ENCODE measurements around the gene INHBB.

The INHBB gene

GRCh38 chr2:120353931-120354330 is 8.0 kb downstream of the INHBB start:
- DNase-seq (ENCODE audit: low read depth): no peak
- no peak overlapping the region for H3K4me3 ChIP-seq (ENCODE audit: control insufficient read depth, low read depth, low read length)
- TF ChIP-seq, protein P1, sequence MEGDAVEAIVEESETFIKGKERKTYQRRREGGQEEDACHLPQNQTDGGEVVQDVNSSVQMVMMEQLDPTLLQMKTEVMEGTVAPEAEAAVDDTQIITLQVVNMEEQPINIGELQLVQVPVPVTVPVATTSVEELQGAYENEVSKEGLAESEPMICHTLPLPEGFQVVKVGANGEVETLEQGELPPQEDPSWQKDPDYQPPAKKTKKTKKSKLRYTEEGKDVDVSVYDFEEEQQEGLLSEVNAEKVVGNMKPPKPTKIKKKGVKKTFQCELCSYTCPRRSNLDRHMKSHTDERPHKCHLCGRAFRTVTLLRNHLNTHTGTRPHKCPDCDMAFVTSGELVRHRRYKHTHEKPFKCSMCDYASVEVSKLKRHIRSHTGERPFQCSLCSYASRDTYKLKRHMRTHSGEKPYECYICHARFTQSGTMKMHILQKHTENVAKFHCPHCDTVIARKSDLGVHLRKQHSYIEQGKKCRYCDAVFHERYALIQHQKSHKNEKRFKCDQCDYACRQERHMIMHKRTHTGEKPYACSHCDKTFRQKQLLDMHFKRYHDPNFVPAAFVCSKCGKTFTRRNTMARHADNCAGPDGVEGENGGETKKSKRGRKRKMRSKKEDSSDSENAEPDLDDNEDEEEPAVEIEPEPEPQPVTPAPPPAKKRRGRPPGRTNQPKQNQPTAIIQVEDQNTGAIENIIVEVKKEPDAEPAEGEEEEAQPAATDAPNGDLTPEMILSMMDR (IDR thresholded peaks at IDR 0.05; ENCODE audit: control insufficient read depth, insufficient read depth, low read depth, low read length, missing control alignments): no peak

- no peak for DNase-seq (ENCODE audit: low read depth)
- TF ChIP-seq, protein P1 (IDR thresholded peaks at IDR 0.05; ENCODE audit: control insufficient read depth, insufficient read depth, low read depth, low read length, missing control alignments): no peak
These were observed 8.5 kb downstream of the INHBB start for GRCh38 chr2:120354467-120354866.

GRCh38 chr2:120354935-120355779 is 9.2 kb downstream of the INHBB start:
- TF ChIP-seq, protein P1 (IDR thresholded peaks at IDR 0.05; ENCODE audit: control insufficient read depth, insufficient read depth, low read depth, low read length, missing control alignments): no peak
- DNase-seq (ENCODE audit: low read depth): no peak
- no peak overlapping the region for H3K4me3 ChIP-seq (ENCODE audit: control insufficient read depth, low read depth, low read length)

More at GRCh38 chr2:120354467-120354866, 8.5 kb downstream of the INHBB start:
- H3K4me3 ChIP-seq (ENCODE audit: control insufficient read depth, low read depth, low read length): no peak overlapping the region

DNA sequence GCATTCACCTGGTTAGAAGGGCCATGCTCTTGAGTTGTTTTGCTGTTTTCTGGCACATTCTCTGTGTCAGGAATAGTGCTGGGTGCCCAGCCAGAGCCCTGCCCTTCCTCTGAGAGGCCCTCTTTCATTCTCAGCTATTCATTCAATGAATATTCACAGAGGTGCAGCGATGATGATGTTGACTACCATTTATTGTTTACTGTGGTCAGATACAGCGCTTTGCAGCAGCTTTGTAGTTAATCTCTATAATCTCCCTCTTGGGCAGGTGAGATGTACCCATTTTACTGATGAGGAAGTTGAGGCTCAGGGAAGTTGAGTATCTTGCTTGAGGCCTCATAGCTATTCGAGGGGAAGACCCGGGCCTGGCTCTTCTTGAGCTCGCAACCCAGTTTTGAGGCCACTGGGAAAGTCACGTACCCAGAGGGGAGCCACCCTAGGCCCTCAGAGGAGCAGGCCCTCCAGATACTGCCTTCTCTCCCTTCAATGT is 9.9 kb downstream of the INHBB start:
- TF ChIP-seq, protein P1 (IDR thresholded peaks at IDR 0.05; ENCODE audit: control insufficient read depth, insufficient read depth, low read depth, low read length, missing control alignments): no peak
- H3K4me3 ChIP-seq (ENCODE audit: control insufficient read depth, low read depth, low read length): no peak overlapping the region
- no peak for DNase-seq (ENCODE audit: low read depth)

GRCh38 chr2:120357768-120358167 is 11.8 kb downstream of the INHBB start:
- DNase-seq (ENCODE audit: low read depth): no peak
- TF ChIP-seq, protein P1 (IDR thresholded peaks at IDR 0.05; ENCODE audit: control insufficient read depth, insufficient read depth, low read depth, low read length, missing control alignments): no peak
- H3K4me3 ChIP-seq (ENCODE audit: control insufficient read depth, low read depth, low read length): no peak overlapping the region

DNA sequence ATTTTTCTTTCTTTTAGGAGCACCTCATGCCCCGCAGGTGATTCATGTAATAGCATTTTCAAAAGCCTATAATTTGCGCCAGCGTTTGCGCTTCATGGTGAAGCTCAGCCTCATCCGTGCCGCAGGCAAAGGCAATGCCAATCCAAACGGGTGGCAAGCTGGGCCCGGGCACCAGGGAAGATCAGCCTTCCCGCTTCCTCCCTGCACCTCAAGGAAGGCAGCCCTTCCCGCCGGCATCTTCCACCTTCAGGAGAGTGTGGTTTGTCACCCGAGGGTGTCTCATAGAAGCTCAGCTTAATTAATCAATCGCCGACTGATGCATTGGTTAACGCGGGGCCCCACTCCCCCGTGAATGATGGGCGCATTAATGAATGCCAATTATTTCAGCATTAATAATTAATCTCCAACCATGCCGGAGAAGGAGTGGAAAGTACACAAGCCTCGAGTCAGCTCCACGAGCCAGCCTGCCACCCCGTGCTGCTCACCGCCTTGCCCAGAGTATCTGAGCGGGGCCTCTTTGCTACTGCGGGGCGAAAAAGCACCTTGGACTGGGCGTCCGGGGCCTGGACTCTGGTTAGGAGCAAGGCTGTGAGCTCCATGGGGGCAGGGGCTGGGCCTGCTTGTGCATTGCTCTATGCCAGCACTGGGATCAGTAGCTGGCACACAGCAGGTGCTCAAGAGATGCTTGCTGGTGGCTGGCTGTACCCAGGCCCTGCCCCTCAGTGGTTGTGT is 13.0 kb downstream of the INHBB start:
- TF ChIP-seq, protein P1 (IDR thresholded peaks at IDR 0.05; ENCODE audit: control insufficient read depth, insufficient read depth, low read depth, low read length, missing control alignments): no peak
- H3K4me3 ChIP-seq (ENCODE audit: control insufficient read depth, low read depth, low read length): no peak overlapping the region
- no peak for DNase-seq (ENCODE audit: low read depth)

Measured in AG09309 (cell line).